A549 treated with CORT108297 at 1 μM for 4 hours (cell line): ENCODE measurements around the gene GARS1. TPM values are rescaled to one million over a fixed set of nuclear protein-coding genes. Genes with fewer than 3 reads are reported as not detected.

Experiments
- total RNA-seq: library from RNA; stranded (reverse); fragments of 200-300 nt; extraction: Qiagen RNA extraction; gene quantifications from 5 replicates; pipeline ENCODE4 v1.2.3, GENCODE V29; 2022

The GARS1 gene
- 134 to 189 TPM (median 149 TPM) in 5 replicates for total RNA-seq

GRCh38 chr7:30594540-30595435, at the start of gene GARS1:
TSS of gene GARS1 (plus strand) at chr7:30594878. CDS start at chr7:30594922, 44 bp downstream.

GRCh38 chr7:30682212-30683083, 87.8 kb downstream of the GARS1 start, which contains the start of gene CRHR2:
TSS of gene CRHR2 (minus strand) at chr7:30682456. CDS start at chr7:30682280, 176 bp downstream.

Other genes with a start within 250 kb of the GARS1 start
- 4.7 to 7.1 TPM (median 5.7 TPM) in 5 replicates for gene NOD1, start 116.1 kb upstream of the GARS1 start, total RNA-seq
- 71.6 to 87.9 TPM (median 73.6 TPM) in 5 replicates for gene GGCT, start 90.0 kb upstream of the GARS1 start, total RNA-seq
- gene CRHR2, start 87.6 kb downstream of the GARS1 start, total RNA-seq = not detected in 5 replicates
- not detected in 5 replicates for gene INMT, start 157.3 kb downstream of the GARS1 start, total RNA-seq
- 2.8 to 3.1 TPM (median 2.9 TPM) in 5 replicates for gene MINDY4, start 176.5 kb downstream of the GARS1 start, total RNA-seq